Mesangial cell (primary cell): ENCODE measurements around the gene KRT82. TPM values are rescaled to one million over a fixed set of nuclear protein-coding genes. Genes with fewer than 3 reads are reported as not detected.

Source experiments
- total RNA-seq: library from RNA; depleted of rRNA; stranded (reverse); fragments of >200 nt; gene quantifications from 2 replicates; pipeline ENCODE4 v1.2.3, GENCODE V29; 2015

Gene KRT82
- not detected in 2 replicates for total RNA-seq

GRCh38 chr12:52405922-52406385 is at the start of gene KRT82:
Gene KRT82, minus strand, starts transcription at chr12:52406335. Its CDS starts 58 bp downstream, at chr12:52406277.

GRCh38 chr12:52452101-52452500 is 46.0 kb upstream of the KRT82 start, which contains the start of gene KRT6B:
Gene KRT6B, minus strand, starts transcription at chr12:52452146. Its CDS starts 68 bp downstream, at chr12:52452078.

GRCh38 chr12:52434081-52434733 is 28.1 kb upstream of the KRT82 start, which contains the start of gene KRT75:
Gene KRT75, minus strand, starts transcription at chr12:52434371. Its CDS starts 67 bp downstream, at chr12:52434304.

GRCh38 chr12:52385226-52385702 is 20.9 kb downstream of the KRT82 start, which contains the start of gene KRT84:
Gene KRT84, minus strand, starts transcription at chr12:52385652. Its CDS starts 67 bp downstream, at chr12:52385585.

GRCh38 chr12:52366738-52367485 is 39.2 kb downstream of the KRT82 start, which contains the start of gene KRT85:
Gene KRT85, minus strand, starts transcription at chr12:52367481. Its CDS starts 76 bp downstream, at chr12:52367405.

Other genes with a start within 250 kb of the KRT82 start
- 14.8 and 16.4 TPM in 2 replicates for gene KRT80, start 214.3 kb downstream of the KRT82 start, total RNA-seq
- 67.6 and 135 TPM in 2 replicates for gene KRT7, start 173.1 kb downstream of the KRT82 start, total RNA-seq
- gene KRT86, start 131.7 kb downstream of the KRT82 start, total RNA-seq = 0.13 and 0.16 TPM in 2 replicates
- gene KRT81, start 114.8 kb downstream of the KRT82 start, total RNA-seq = 1.0 TPM in 1 of 2 replicates, not detected in the other
- gene KRT83, start 84.9 kb downstream of the KRT82 start, total RNA-seq = not detected in 2 replicates
- gene KRT85, start 38.9 kb downstream of the KRT82 start, total RNA-seq = not detected in 2 replicates
- gene KRT84, start 20.7 kb downstream of the KRT82 start, total RNA-seq = not detected in 2 replicates
- gene KRT75, start 28.0 kb upstream of the KRT82 start, total RNA-seq = not detected in 2 replicates
- gene KRT6B, start 45.8 kb upstream of the KRT82 start, total RNA-seq = not detected in 2 replicates
- gene KRT6C, start 67.5 kb upstream of the KRT82 start, total RNA-seq = not detected in 2 replicates
- not detected in 2 replicates for gene KRT6A, start 86.9 kb upstream of the KRT82 start, total RNA-seq
- gene KRT5, start 114.1 kb upstream of the KRT82 start, total RNA-seq = not detected in 2 replicates
- not detected in 2 replicates for gene KRT71, start 146.8 kb upstream of the KRT82 start, total RNA-seq
- gene KRT74, start 167.5 kb upstream of the KRT82 start, total RNA-seq = not detected in 2 replicates
- not detected in 2 replicates for gene KRT72, start 195.1 kb upstream of the KRT82 start, total RNA-seq
- gene KRT73, start 212.2 kb upstream of the KRT82 start, total RNA-seq = not detected in 2 replicates
- not detected in 2 replicates for gene KRT2, start 245.9 kb upstream of the KRT82 start, total RNA-seq